Keratinocyte (primary cell): ENCODE data around the gene ADAP2. TPM values are rescaled to one million over a fixed set of nuclear protein-coding genes. Genes with fewer than 3 reads are reported as not detected.

Experiments used
- DNase-seq: peaks from one replicate; pipeline ENCODE4 v3.0.0-alpha.2; 2011; ENCODE audit warnings: low read depth, missing footprints, low spot score
- FAIRE-seq: peaks from 2 replicates; lab custom pipeline; 2011; peaks lifted over from hg19 to GRCh38; lab: Jason Lieb, UNC
- H2AFZ ChIP-seq: 2 replicates; pipeline ENCODE4 v1.6.0; 2012; ENCODE audit warnings: low read length, control low read depth, inconsistent platforms; ENCODE audit not compliant: control insufficient read depth
- H3K27ac ChIP-seq: 2 replicates; pipeline ENCODE4 v1.5.1; 2011; ENCODE audit warnings: low read length; ENCODE audit not compliant: control insufficient read depth, insufficient read depth
- H3K27me3 ChIP-seq: 3 replicates; pipeline ENCODE4 v1.6.0; 2011; ENCODE audit warnings: low read length; ENCODE audit not compliant: control insufficient read depth, insufficient read depth; ENCODE audit errors: extremely low read depth
- H3K36me3 ChIP-seq, 2 experiments: 2 replicates in 1 of 2; 3 replicates in 1 of 2; pipeline ENCODE4 v1.5.1; 2011; ENCODE audit warnings: low read length in 2 of 2, mild to moderate bottlenecking in 1 of 2; ENCODE audit not compliant: control insufficient read depth in 2 of 2, insufficient read depth in 2 of 2; ENCODE audit errors: extremely low read depth in 1 of 2
- H3K4me1 ChIP-seq: 3 replicates; pipeline ENCODE4 v1.5.1; 2011; ENCODE audit warnings: low read length; ENCODE audit not compliant: control insufficient read depth, insufficient read depth; ENCODE audit errors: extremely low read depth
- H3K4me2 ChIP-seq: 3 replicates; pipeline ENCODE4 v1.6.0; 2011; ENCODE audit warnings: low read depth, low read length; ENCODE audit not compliant: control insufficient read depth, insufficient read depth; ENCODE audit errors: extremely low read depth
- H3K4me3 ChIP-seq, 3 experiments: fragments of 200-600 bp in 1 of 3; sonication (generic) in 1 of 3; 2 replicates in 2 of 3; 3 replicates in 1 of 3; pipeline ENCODE4 v1.5.1; 2011 to 2016; ENCODE audit warnings: low read length in 3 of 3, mild to moderate bottlenecking in 3 of 3, control low read depth in 2 of 3, inconsistent platforms in 1 of 3, low read depth in 1 of 3, mixed read lengths in 1 of 3, mixed run types in 1 of 3, moderate library complexity in 1 of 3; ENCODE audit not compliant: control insufficient read depth in 2 of 3, insufficient read depth in 2 of 3; ENCODE audit errors: extremely low read depth in 1 of 3
- H3K79me2 ChIP-seq: 2 replicates; pipeline ENCODE4 v1.6.0; 2012; ENCODE audit warnings: low read length; ENCODE audit not compliant: control insufficient read depth, insufficient read depth
- H3K9ac ChIP-seq: 3 replicates; pipeline ENCODE4 v1.6.0; 2011; ENCODE audit warnings: low read length; ENCODE audit not compliant: control insufficient read depth, insufficient read depth; ENCODE audit errors: extremely low read depth
- H3K9me1 ChIP-seq: 3 replicates; pipeline ENCODE4 v1.6.0; 2011; ENCODE audit warnings: low read length; ENCODE audit not compliant: control insufficient read depth, insufficient read depth; ENCODE audit errors: extremely low read depth
- H3K9me3 ChIP-seq: 2 replicates; pipeline ENCODE4 v1.5.1; 2012; ENCODE audit warnings: low read depth, low read length; ENCODE audit not compliant: control insufficient read depth
- H4K20me1 ChIP-seq: 3 replicates; pipeline ENCODE4 v1.6.0; 2011; ENCODE audit warnings: low read length; ENCODE audit not compliant: control insufficient read depth, insufficient read depth; ENCODE audit errors: extremely low read depth
- EZH2 ChIP-seq: IDR thresholded peaks from one replicate; pipeline ENCODE4 v1.6.1; 2012; ENCODE audit warnings: inconsistent platforms, mild to moderate bottlenecking, low read length, moderate library complexity
- dilution Hi-C: fragments of 300-500 bp; cut with MboI; formaldehyde crosslinking; loops from one replicate; pipeline ENCODE4 v1.7.0; 2020; ENCODE audit warnings: low sequenced_read_pairs; ENCODE audit not compliant: extremely low pct_ligation_motif_present
- polyA plus RNA-seq, 5 experiments: library from polyadenylated mRNA; depleted of rRNA in 3 of 5; stranded (reverse) in 3 of 5; stranded (forward) in 1 of 5; unstranded in 1 of 5; fragments of >200 nt; gene quantifications; 1 replicate in 1 of 5; 2 replicates in 3 of 5; 3 replicates in 1 of 5; pipeline versions ENCODE4 v1.2.1 to v1.2.3, GENCODE V29; 2011 to 2012; ENCODE audit warnings: missing spikeins in 2 of 5, low read depth in 1 of 5, low replicate concordance in 1 of 5
- TF ChIP-seq, protein P1 (sequence below), 3 experiments: IDR thresholded peaks in 1 of 3; conservative IDR thresholded peaks in 1 of 3; optimal IDR thresholded peaks in 1 of 3; 2 replicates in 2 of 3; 3 replicates in 1 of 3; pipeline versions ENCODE3 to v1.5.1; 2011; ENCODE audit warnings: low read length in 3 of 3, mild to moderate bottlenecking in 3 of 3, moderate library complexity in 2 of 3, control low read depth in 1 of 3, inconsistent platforms in 1 of 3; ENCODE audit not compliant: insufficient read depth in 2 of 3; ENCODE audit errors: extremely low read depth in 1 of 3

Gene ADAP2
- polyA plus RNA-seq, 1 donor (not counting 4 experiments of a cell fraction or from before 2014, with no cell fraction given) = 1.4 TPM

DNA sequence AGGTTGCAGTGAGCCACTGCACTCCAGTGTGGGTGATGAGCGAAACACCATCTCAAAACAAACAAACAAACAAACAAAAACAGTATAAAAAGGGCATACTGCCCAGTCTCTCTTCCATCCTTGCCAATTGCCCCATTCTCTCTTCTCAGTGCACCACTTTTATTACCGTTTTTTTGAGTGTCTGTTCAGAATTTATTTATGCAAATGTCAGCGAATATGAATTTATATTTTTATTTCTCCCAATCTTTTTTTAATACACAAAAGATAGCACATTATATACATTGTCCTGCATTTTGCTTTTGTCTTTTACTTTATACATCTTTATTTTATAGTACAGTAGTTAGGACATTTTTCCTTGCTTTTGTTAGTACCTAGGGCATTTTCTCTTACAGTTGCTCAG is 68.7 kb downstream of the ADAP2 start:
- DNase-seq (no peak), FAIRE-seq (no peak)
- Histone ChIP-seq H3K4me3 (no peak overlapping the region), H3K9ac (no peak overlapping the region), H3K4me2 (no peak overlapping the region), H3K9me3 (no peaks in the 10 kb centered on the region), H2AFZ (no peak overlapping the region), H4K20me1 (no peaks in the 10 kb centered on the region), H3K4me1 (no peaks in the 10 kb centered on the region), H3K36me3 (peaks cover 3 to 9% of the 10 kb centered on the region in 2 experiments), H3K79me2 (no peaks in the 10 kb centered on the region), H3K27me3 (no peaks in the 10 kb centered on the region), H3K9me1 (no peaks in the 10 kb centered on the region), H3K27ac (no peak overlapping the region)
- no peak for TF ChIP-seq EZH2
- TF ChIP-seq, protein P1, sequence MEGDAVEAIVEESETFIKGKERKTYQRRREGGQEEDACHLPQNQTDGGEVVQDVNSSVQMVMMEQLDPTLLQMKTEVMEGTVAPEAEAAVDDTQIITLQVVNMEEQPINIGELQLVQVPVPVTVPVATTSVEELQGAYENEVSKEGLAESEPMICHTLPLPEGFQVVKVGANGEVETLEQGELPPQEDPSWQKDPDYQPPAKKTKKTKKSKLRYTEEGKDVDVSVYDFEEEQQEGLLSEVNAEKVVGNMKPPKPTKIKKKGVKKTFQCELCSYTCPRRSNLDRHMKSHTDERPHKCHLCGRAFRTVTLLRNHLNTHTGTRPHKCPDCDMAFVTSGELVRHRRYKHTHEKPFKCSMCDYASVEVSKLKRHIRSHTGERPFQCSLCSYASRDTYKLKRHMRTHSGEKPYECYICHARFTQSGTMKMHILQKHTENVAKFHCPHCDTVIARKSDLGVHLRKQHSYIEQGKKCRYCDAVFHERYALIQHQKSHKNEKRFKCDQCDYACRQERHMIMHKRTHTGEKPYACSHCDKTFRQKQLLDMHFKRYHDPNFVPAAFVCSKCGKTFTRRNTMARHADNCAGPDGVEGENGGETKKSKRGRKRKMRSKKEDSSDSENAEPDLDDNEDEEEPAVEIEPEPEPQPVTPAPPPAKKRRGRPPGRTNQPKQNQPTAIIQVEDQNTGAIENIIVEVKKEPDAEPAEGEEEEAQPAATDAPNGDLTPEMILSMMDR (optimal IDR thresholded peaks at IDR 0.05 in 1 of 3, IDR thresholded peaks at IDR 0.05 in 1 of 3, conservative IDR thresholded peaks at IDR 0.05 in 1 of 3; ENCODE audit: extremely low read depth in 1 of 3, insufficient read depth in 2 of 3, low read length in 3 of 3) = no peak
- dilution Hi-C loops = no loop called here

DNA sequence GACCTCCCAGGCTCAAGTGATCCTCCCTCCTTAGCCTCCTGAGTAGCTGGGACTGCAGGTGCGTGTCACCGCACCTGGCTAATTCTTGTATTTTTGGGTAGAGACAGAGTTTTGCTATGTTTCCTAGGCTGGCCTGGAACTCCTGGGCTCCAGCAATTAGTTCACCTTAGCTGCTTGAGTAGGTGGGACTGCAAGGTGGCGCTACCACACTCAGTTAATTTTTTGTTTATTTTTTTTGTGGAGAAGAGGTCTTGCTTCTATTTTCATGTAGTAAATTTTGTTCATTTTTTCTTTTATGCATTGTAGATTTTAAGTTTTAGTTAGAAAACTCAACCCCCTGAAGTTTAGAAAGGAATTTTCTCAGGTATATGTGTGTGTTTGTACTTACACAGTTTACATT is 70.8 kb downstream of the ADAP2 start:
- Histone ChIP-seq H3K9me3 (no peaks in the 10 kb centered on the region), H3K36me3 (peaks cover 0 to 4% of the 10 kb centered on the region in 2 experiments), H3K9ac (no peak overlapping the region), H3K4me1 (no peaks in the 10 kb centered on the region), H3K4me2 (no peak overlapping the region), H3K79me2 (no peaks in the 10 kb centered on the region), H3K27ac (no peak overlapping the region), H3K4me3 (no peak overlapping the region), H3K27me3 (no peaks in the 10 kb centered on the region), H3K9me1 (no peaks in the 10 kb centered on the region), H2AFZ (no peak overlapping the region), H4K20me1 (no peaks in the 10 kb centered on the region)
- no peak for FAIRE-seq
- TF ChIP-seq EZH2 = no peak
- TF ChIP-seq, protein P1 (optimal IDR thresholded peaks at IDR 0.05 in 1 of 3, IDR thresholded peaks at IDR 0.05 in 1 of 3, conservative IDR thresholded peaks at IDR 0.05 in 1 of 3; ENCODE audit: extremely low read depth in 1 of 3, insufficient read depth in 2 of 3, low read length in 3 of 3) = peak in 1 of 3 experiments; percentile 4
- no peak for DNase-seq
- dilution Hi-C loops = no loop called here
